Epithelial cell of proximal tubule (primary cell): ENCODE data around the gene MKS1. TPM values are rescaled to one million over a fixed set of nuclear protein-coding genes. Genes with fewer than 3 reads are reported as not detected.

Source experiments
- DNase-seq: peaks from one replicate; pipeline ENCODE4 v3.0.0-alpha.2; 2011; ENCODE audit warnings: low read depth
- H3K4me3 ChIP-seq: 2 replicates; pipeline ENCODE4 v1.5.1; 2011; ENCODE audit warnings: low read depth, mild to moderate bottlenecking, low read length
- CTCF ChIP-seq: conservative IDR thresholded peaks from 2 replicates; pipeline ENCODE4 v1.5.1; 2012; ENCODE audit warnings: low read depth, mild to moderate bottlenecking, low read length
- total RNA-seq: library from RNA; depleted of rRNA; stranded (reverse); fragments of >200 nt; gene quantifications from 2 replicates; pipeline ENCODE4 v1.2.3, GENCODE V29; 2015

The MKS1 gene
- total RNA-seq, 1 donor from 2014 or later, result 16.1 TPM

GRCh38 chr17:58244963-58245362, 25.9 kb upstream of the MKS1 start:
- H3K4me3 ChIP-seq, result no peak overlapping the region
- DNase-seq, result no peak
- TF ChIP-seq CTCF, result no peak

GRCh38 chr17:58242171-58242784, 23.2 kb upstream of the MKS1 start:
- no peak overlapping the region for H3K4me3 ChIP-seq
- DNase-seq, result no peak
- TF ChIP-seq CTCF, result no peak

GRCh38 chr17:58239987-58240386, 20.9 kb upstream of the MKS1 start:
- no peak for DNase-seq
- no peak overlapping the region for H3K4me3 ChIP-seq
- TF ChIP-seq CTCF, result no peak

GRCh38 chr17:58238147-58238634, 19.1 kb upstream of the MKS1 start, which contains the start of gene LPO:
Gene LPO (plus strand): TSS chr17:58238584. CDS start chr17:58242980, 4,396 bp downstream.
- no peak for DNase-seq
- no peak for TF ChIP-seq CTCF

GRCh38 chr17:58236394-58236793, 17.3 kb upstream of the MKS1 start:
- no peak for TF ChIP-seq CTCF
- H3K4me3 ChIP-seq, result no peak overlapping the region
- no peak for DNase-seq

More at GRCh38 chr17:58238147-58238634, 19.1 kb upstream of the MKS1 start, which contains the start of gene LPO:
- H3K4me3 ChIP-seq, result no peak within 1 kb of the TSS

GRCh38 chr17:58235821-58236220, 16.8 kb upstream of the MKS1 start:
- no peak overlapping the region for H3K4me3 ChIP-seq
- no peak for DNase-seq
- TF ChIP-seq CTCF, result no peak

GRCh38 chr17:58234512-58234911, 15.5 kb upstream of the MKS1 start:
- no peak for TF ChIP-seq CTCF
- no peak for DNase-seq
- no peak overlapping the region for H3K4me3 ChIP-seq
